HG03103 (cell line): ENCODE data around the gene TMEM236.

Experiments used
- ATAC-seq: cut with Tn5 transposase; IDR thresholded peaks from one replicate; pipeline ENCODE4 v1.9.1; 2021; ENCODE audit warnings: low read depth; ENCODE audit not compliant: unreplicated experiment

TMEM236 gene

GRCh38 chr10:17816199-17816598 lies 64.2 kb downstream of the TMEM236 start:
- no peak for ATAC-seq

GRCh38 chr10:17817316-17817715 lies 65.3 kb downstream of the TMEM236 start:
- ATAC-seq, result no peak

GRCh38 chr10:17817790-17818189 lies 65.8 kb downstream of the TMEM236 start:
- no peak for ATAC-seq

- no peak for ATAC-seq
Observed at GRCh38 chr10:17819836-17820235, 67.8 kb downstream of the TMEM236 start.

- no peak for ATAC-seq
Observed at GRCh38 chr10:17820943-17821342, 68.9 kb downstream of the TMEM236 start.

GRCh38 chr10:17821893-17822292 lies 69.9 kb downstream of the TMEM236 start:
- ATAC-seq, result no peak

- ATAC-seq, result no peak
Observed at GRCh38 chr10:17831341-17831740, 79.3 kb downstream of the TMEM236 start.

- no peak for ATAC-seq
Observed at GRCh38 chr10:17831896-17832295, 79.9 kb downstream of the TMEM236 start.

- ATAC-seq, result no peak
Observed at GRCh38 chr10:17833656-17834055, 81.7 kb downstream of the TMEM236 start.

GRCh38 chr10:17835688-17836087 lies 83.7 kb downstream of the TMEM236 start:
- ATAC-seq, result no peak

- no peak for ATAC-seq
Observed at GRCh38 chr10:17836942-17837341, 84.9 kb downstream of the TMEM236 start.

GRCh38 chr10:17838080-17838648 lies 86.2 kb downstream of the TMEM236 start:
- ATAC-seq, result no peak

- no peak for ATAC-seq
Observed at GRCh38 chr10:17841050-17841449, 89.0 kb downstream of the TMEM236 start.

GRCh38 chr10:17842641-17843040 lies 90.6 kb downstream of the TMEM236 start:
- ATAC-seq, result no peak

GRCh38 chr10:17847585-17848296 lies 95.7 kb downstream of the TMEM236 start:
- ATAC-seq, result no peak

- ATAC-seq, result no peak
Observed at GRCh38 chr10:17848646-17849045, 96.6 kb downstream of the TMEM236 start.
